K562 (cell line): Measurements from ENCODE around the gene NKD1. TPM values are rescaled to one million over a fixed set of nuclear protein-coding genes. Genes with fewer than 3 reads are reported as not detected.

Experiments used
- ATAC-seq: fragments of 200-7000 bp; cut with Tn5 transposase; 3 replicates; pipeline ENCODE4 v1.9.1; 2020; ENCODE audit warnings: moderate library complexity
- BruUV-seq: library from RNA; stranded (reverse); fragments of 400-500 nt; replicated peaks from 2 replicates; lab custom pipeline; 2021; lab: Mats Ljungman, UMichigan
- CTCF ChIA-PET: fragments of 300-600 bp; formaldehyde crosslinking; extraction: SDS; loops from one replicate; lab custom pipeline; 2021; ENCODE audit warnings: low intra/inter-chr PET ratio; lab: Yijun Ruan, JAX
- POLR2A ChIA-PET: fragments of 300-600, 350-650 bp; sonication (Branson Sonifier 250); formaldehyde crosslinking; extraction: SDS; loops from one replicate; lab custom pipeline; 2021; ENCODE audit warnings: antibody characterized with exemption, inconsistent platforms; lab: Yijun Ruan, JAX
- DNase-seq, 4 experiments: peaks; one replicate each; pipeline versions ENCODE4 v3.0.0 to v3.0.0-alpha.2; 2011 to 2018; ENCODE audit warnings: low spot score in 3 of 4, mixed read lengths in 3 of 4; ENCODE audit errors: extremely low read depth in 1 of 4
- FAIRE-seq: peaks from 2 replicates; lab custom pipeline; 2011; peaks lifted over from hg19 to GRCh38; lab: Jason Lieb, UNC
- H2AFZ ChIP-seq: 2 replicates; pipeline ENCODE4 v1.6.0; 2011; ENCODE audit warnings: low read depth, low read length, control low read depth, inconsistent platforms
- H3K27ac ChIP-seq: fragments of 200-600 bp; 3 replicates; pipeline ENCODE4 v1.8.0; 2011; ENCODE audit warnings: low read depth, mild to moderate bottlenecking, control low read depth, inconsistent platforms, low read length, moderate library complexity, mixed read lengths; ENCODE audit errors: extremely low read depth
- H3K27me3 ChIP-seq, 2 experiments: fragments of 300-600 bp in 1 of 2; 2 replicates in 1 of 2; 3 replicates in 1 of 2; pipeline versions ENCODE4 v1.6.0 to v1.8.0; 2011; ENCODE audit warnings: inconsistent platforms in 2 of 2, low read length in 2 of 2, mild to moderate bottlenecking in 1 of 2, mixed read lengths in 1 of 2, moderate library complexity in 1 of 2; ENCODE audit not compliant: control insufficient read depth in 2 of 2, insufficient read depth in 2 of 2
- H3K36me3 ChIP-seq: fragments of 300-600 bp; 3 replicates; pipeline ENCODE4 v1.8.0; 2011; ENCODE audit warnings: mild to moderate bottlenecking, low read length, inconsistent platforms; ENCODE audit not compliant: control insufficient read depth, insufficient read depth
- H3K4me1 ChIP-seq, 2 experiments: fragments of 200-600 bp in 1 of 2; replicated peaks in 1 of 2; 2 replicates in 1 of 2; 3 replicates in 1 of 2; pipeline versions ENCODE4 v1.5.1 to v1.8.0; 2011; ENCODE audit warnings: inconsistent platforms in 2 of 2, low read length in 2 of 2, mild to moderate bottlenecking in 1 of 2, mixed read lengths in 1 of 2, moderate library complexity in 1 of 2; ENCODE audit not compliant: control insufficient read depth in 2 of 2, insufficient read depth in 2 of 2
- H3K4me2 ChIP-seq: 2 replicates; pipeline ENCODE4 v1.6.1; 2011; ENCODE audit warnings: low read length, control low read depth, inconsistent platforms, mixed read lengths; ENCODE audit not compliant: insufficient read depth
- H3K4me3 ChIP-seq: fragments of 200-600 bp; sonication (generic), shearing (Covaris generic); 2 replicates; pipeline ENCODE4 v1.5.1; 2016; ENCODE audit warnings: control low read depth, inconsistent platforms
- H3K79me2 ChIP-seq: fragments of 200-600 bp; 3 replicates; pipeline ENCODE4 v1.8.0; 2011; ENCODE audit warnings: low read length, inconsistent platforms; ENCODE audit not compliant: control insufficient read depth, insufficient read depth
- H3K9ac ChIP-seq, 2 experiments: 2 replicates each; pipeline versions ENCODE4 v1.6.0 to v1.6.1; 2011; ENCODE audit warnings: low read depth in 2 of 2, low read length in 2 of 2, control low read depth in 1 of 2, inconsistent platforms in 1 of 2, mild to moderate bottlenecking in 1 of 2, mixed read lengths in 1 of 2; ENCODE audit not compliant: insufficient read depth in 1 of 2
- H3K9me1 ChIP-seq: one replicate; pipeline ENCODE4 v1.6.0; 2011; ENCODE audit warnings: inconsistent platforms, mild to moderate bottlenecking, low read length, moderate library complexity; ENCODE audit not compliant: control insufficient read depth, insufficient read depth
- H3K9me3 ChIP-seq: replicated peaks from 2 replicates; pipeline ENCODE4 v1.5.1; 2011; ENCODE audit warnings: low read depth, low read length, inconsistent platforms; ENCODE audit not compliant: control insufficient read depth, insufficient read depth
- H4K20me1 ChIP-seq: replicated peaks from 2 replicates; pipeline ENCODE4 v1.6.1; 2011; ENCODE audit warnings: low read length, inconsistent platforms, mixed read lengths; ENCODE audit not compliant: control insufficient read depth, insufficient read depth
- CHD4 ChIP-seq: fragments of 200-600 bp; sonication (generic); IDR thresholded peaks from 3 replicates; pipeline ENCODE4 v1.6.1; 2012; ENCODE audit warnings: low read depth, mild to moderate bottlenecking, mixed read lengths, low read length, inconsistent platforms; ENCODE audit not compliant: insufficient read depth, insufficient replicate concordance, poor library complexity, severe bottlenecking
- LEF1 ChIP-seq: fragments of 450-650 bp; IDR thresholded peaks from 2 replicates; pipeline ENCODE4 v1.6.1; 2016; ENCODE audit warnings: mild to moderate bottlenecking
- POLR2A ChIP-seq: fragments of 450-650 bp; conservative IDR thresholded peaks from 2 replicates; pipeline ENCODE4 v1.6.1; 2016
- TCF3 ChIP-seq: sonication (generic); formaldehyde crosslinking; IDR thresholded peaks from 2 replicates; pipeline ENCODE4 v1.4.0; 2020; ENCODE audit warnings: mild to moderate bottlenecking, missing genetic modification reagents
- WGBS: fragments of 100-300 bp; shearing (Covaris generic); methylation state at CpG from one replicate; pipeline ENCODE4 v1.1.6; 2016; ENCODE audit warnings: low coverage, mixed read lengths; ENCODE audit not compliant: insufficient coverage; ENCODE audit errors: missing lambda C conversion rate; 5-methylcytosine and 5-hydroxymethylcytosine counted together
- in situ Hi-C: fragments of 300-500 bp; cut with MboI; formaldehyde crosslinking; loops from 4 replicates; pipeline ENCODE4 v1.15.0; 2018; ENCODE audit warnings: inconsistent platforms, mixed read lengths
- intact Hi-C: fragments of 100-400 bp; cut with micrococcal nuclease; formaldehyde crosslinking; loops from 2 replicates; pipeline ENCODE4 v1.14.2; 2022
- polyA plus RNA-seq, 8 experiments: library from polyadenylated mRNA; depleted of rRNA in 4 of 8; stranded (reverse) in 5 of 8; unstranded in 3 of 8; fragments of >200 nt; fragmentation: Nextera tagmentation in 2 of 8; fragmentation: Illumina TruSeq in 1 of 8; extraction: Ambion mirVana in 2 of 8; extraction: Trizol in 1 of 8; gene quantifications; 2 replicates each; pipeline versions ENCODE4 v1.2.1 to v1.2.3, GENCODE V29; 2011 to 2014; ENCODE audit warnings: inconsistent platforms in 1 of 8, missing spikeins in 1 of 8
- total RNA-seq, 7 experiments: library from RNA; depleted of rRNA in 6 of 7; stranded (reverse); fragments of >200 nt in 6 of 7; fragmentation: Illumina TruSeq in 2 of 7; extraction: Trizol in 2 of 7; gene quantifications; 2 replicates each; pipeline versions ENCODE4 v1.2.1 to v1.2.3, GENCODE V29; 2011 to 2021; ENCODE audit warnings: low replicate concordance in 1 of 7
- TF ChIP-seq, protein P1 (sequence below): fragments of 250-450 bp; sonication (Bioruptor Pico); IDR thresholded peaks from 2 replicates; pipeline ENCODE4 v1.9.0; 2021; ENCODE audit warnings: mild to moderate bottlenecking, inconsistent platforms
- TF ChIP-seq, protein P2 (sequence below): sonication (generic); formaldehyde crosslinking; IDR thresholded peaks from 2 replicates; pipeline ENCODE4 v1.8.1; 2022; ENCODE audit warnings: missing genetic modification reagents

NKD1 gene
- total and polyA plus RNA-seq, 9 of the 15 experiments (the other 6 are each of a cell fraction or from before 2014, with no cell fraction given): under 0.01 to 0.24 (median 0.04) TPM; not detected in 2

DNA sequence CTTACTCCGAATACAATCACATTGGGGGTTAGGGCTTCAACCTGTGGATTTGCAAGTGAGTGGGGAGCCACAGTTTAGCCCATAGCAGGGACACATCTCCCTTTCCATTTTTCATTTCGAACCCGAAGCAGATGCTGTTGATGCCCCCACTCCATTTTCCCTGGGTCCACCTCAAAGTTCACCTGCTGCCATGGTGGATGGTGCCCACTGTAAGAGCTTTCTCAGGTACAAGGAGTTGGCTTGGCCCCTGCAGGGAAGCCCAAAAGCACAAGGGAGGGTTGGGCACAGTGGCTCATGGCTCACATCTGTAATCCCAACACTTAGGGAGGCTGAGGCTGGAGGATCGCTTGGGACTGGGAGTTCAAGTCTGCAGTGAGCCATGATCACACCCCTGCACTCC is 81.1 kb downstream of the NKD1 start:
- H3K4me3 ChIP-seq: no peak overlapping the region
- ChIA-PET CTCF (no interaction called here), POLR2A (no interaction called here)
- H3K79me2 ChIP-seq: no peaks in the 10 kb centered on the region
- FAIRE-seq: no peak
- no peak overlapping the region for H3K27ac ChIP-seq
- no TSS peak for BruUV-seq
- in situ Hi-C loops: no loop called here
- DNase-seq: no peak
- WGBS: 0% methylated on average over 4 of the region's 4 CpGs
- intact Hi-C loops: no loop called here
- TF ChIP-seq, protein P1, sequence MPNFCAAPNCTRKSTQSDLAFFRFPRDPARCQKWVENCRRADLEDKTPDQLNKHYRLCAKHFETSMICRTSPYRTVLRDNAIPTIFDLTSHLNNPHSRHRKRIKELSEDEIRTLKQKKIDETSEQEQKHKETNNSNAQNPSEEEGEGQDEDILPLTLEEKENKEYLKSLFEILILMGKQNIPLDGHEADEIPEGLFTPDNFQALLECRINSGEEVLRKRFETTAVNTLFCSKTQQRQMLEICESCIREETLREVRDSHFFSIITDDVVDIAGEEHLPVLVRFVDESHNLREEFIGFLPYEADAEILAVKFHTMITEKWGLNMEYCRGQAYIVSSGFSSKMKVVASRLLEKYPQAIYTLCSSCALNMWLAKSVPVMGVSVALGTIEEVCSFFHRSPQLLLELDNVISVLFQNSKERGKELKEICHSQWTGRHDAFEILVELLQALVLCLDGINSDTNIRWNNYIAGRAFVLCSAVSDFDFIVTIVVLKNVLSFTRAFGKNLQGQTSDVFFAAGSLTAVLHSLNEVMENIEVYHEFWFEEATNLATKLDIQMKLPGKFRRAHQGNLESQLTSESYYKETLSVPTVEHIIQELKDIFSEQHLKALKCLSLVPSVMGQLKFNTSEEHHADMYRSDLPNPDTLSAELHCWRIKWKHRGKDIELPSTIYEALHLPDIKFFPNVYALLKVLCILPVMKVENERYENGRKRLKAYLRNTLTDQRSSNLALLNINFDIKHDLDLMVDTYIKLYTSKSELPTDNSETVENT (CRISPR knock-in tag): no peak
- TF ChIP-seq TCF3 (no peak), LEF1 (no peak), POLR2A (no peak), CHD4 (no peak)
- TF ChIP-seq, protein P2, sequence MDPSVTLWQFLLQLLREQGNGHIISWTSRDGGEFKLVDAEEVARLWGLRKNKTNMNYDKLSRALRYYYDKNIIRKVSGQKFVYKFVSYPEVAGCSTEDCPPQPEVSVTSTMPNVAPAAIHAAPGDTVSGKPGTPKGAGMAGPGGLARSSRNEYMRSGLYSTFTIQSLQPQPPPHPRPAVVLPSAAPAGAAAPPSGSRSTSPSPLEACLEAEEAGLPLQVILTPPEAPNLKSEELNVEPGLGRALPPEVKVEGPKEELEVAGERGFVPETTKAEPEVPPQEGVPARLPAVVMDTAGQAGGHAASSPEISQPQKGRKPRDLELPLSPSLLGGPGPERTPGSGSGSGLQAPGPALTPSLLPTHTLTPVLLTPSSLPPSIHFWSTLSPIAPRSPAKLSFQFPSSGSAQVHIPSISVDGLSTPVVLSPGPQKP (CRISPR knock-in tag): no peak
- H3K9me1 ChIP-seq: no peaks in the 10 kb centered on the region
- H3K4me1 ChIP-seq: peaks cover 0 to 7% of the 10 kb centered on the region in 2 experiments; a peak in 2 of 5 replicates
- H3K27me3 ChIP-seq: peaks cover 13 to 60% of the 10 kb centered on the region in 2 experiments
- H4K20me1 ChIP-seq: 0 out of 2 replicates have a peak, but pooled peaks cover 2% of the 10 kb centered on the region
- no peak overlapping the region for H3K4me2 ChIP-seq
- no peak overlapping the region for H3K9ac ChIP-seq
- H3K36me3 ChIP-seq: no peaks in the 10 kb centered on the region
- no peaks in the 10 kb centered on the region for H3K9me3 ChIP-seq
- no peak overlapping the region for H2AFZ ChIP-seq
- ATAC-seq: no peak
